H9 (cell line): ENCODE data around the gene COQ5. TPM values are rescaled to one million over a fixed set of nuclear protein-coding genes. Genes with fewer than 3 reads are reported as not detected.
A peak's percentile ranks its signal among the peaks of the same experiment; 100 is the strongest.

Source experiments
- DNase-seq: peaks from one replicate; pipeline ENCODE4 v3.0.0-alpha.2; 2017
- H2AFZ ChIP-seq: one replicate; pipeline ENCODE4 v1.6.1; 2013; ENCODE audit warnings: mild to moderate bottlenecking, low read length, control low read depth, moderate library complexity
- H2AK5ac ChIP-seq: 2 replicates; pipeline ENCODE4 v1.6.1; 2013; ENCODE audit warnings: low read length, control low read depth, mixed read lengths; ENCODE audit not compliant: insufficient read length
- H2BK120ac ChIP-seq: one replicate; pipeline ENCODE4 v1.6.1; 2013; ENCODE audit warnings: low read depth, mild to moderate bottlenecking, low read length, control low read depth, inconsistent platforms; ENCODE audit not compliant: poor library complexity, severe bottlenecking
- H2BK12ac ChIP-seq: 2 replicates; pipeline ENCODE4 v1.6.1; 2013; ENCODE audit warnings: low read length, control low read depth, mixed read lengths, low read depth; ENCODE audit not compliant: insufficient read length
- H2BK15ac ChIP-seq: 2 replicates; pipeline ENCODE4 v1.6.1; 2013; ENCODE audit warnings: low read depth, low read length, control low read depth
- H2BK20ac ChIP-seq: one replicate; pipeline ENCODE4 v1.6.1; 2013; ENCODE audit warnings: low read depth, mild to moderate bottlenecking, low read length, control low read depth, inconsistent platforms; ENCODE audit not compliant: poor library complexity, severe bottlenecking
- H2BK5ac ChIP-seq: 2 replicates; pipeline ENCODE4 v1.6.1; 2013; ENCODE audit warnings: low read length, control low read depth, mixed read lengths; ENCODE audit not compliant: insufficient read length
- H3K14ac ChIP-seq: 2 replicates; pipeline ENCODE4 v1.6.1; 2013; ENCODE audit warnings: low read length, control low read depth; ENCODE audit not compliant: insufficient read depth
- H3K18ac ChIP-seq: 2 replicates; pipeline ENCODE4 v1.6.1; 2013; ENCODE audit warnings: low read depth, mild to moderate bottlenecking, mixed read lengths, low read length, control low read depth; ENCODE audit not compliant: insufficient read length
- H3K23ac ChIP-seq: 2 replicates; pipeline ENCODE4 v1.6.1; 2013; ENCODE audit warnings: low read length, control low read depth, mixed read lengths, low read depth; ENCODE audit not compliant: insufficient read length
- H3K23me2 ChIP-seq: 2 replicates; pipeline ENCODE4 v1.6.1; 2013; ENCODE audit warnings: low read depth, mild to moderate bottlenecking, mixed read lengths, low read length, control low read depth; ENCODE audit not compliant: insufficient read length, poor library complexity, severe bottlenecking
- H3K27ac ChIP-seq: 2 replicates; pipeline ENCODE4 v1.5.1; 2013; ENCODE audit warnings: low read length, control low read depth, mixed read lengths, low read depth; ENCODE audit not compliant: insufficient read length
- H3K27me3 ChIP-seq: 2 replicates; pipeline ENCODE4 v1.6.1; 2013; ENCODE audit warnings: low read length, control low read depth, inconsistent platforms; ENCODE audit not compliant: insufficient read depth
- H3K4ac ChIP-seq: 2 replicates; pipeline ENCODE4 v1.6.1; 2013; ENCODE audit warnings: low read depth, mild to moderate bottlenecking, control low read depth, inconsistent platforms, low read length, moderate library complexity
- H3K4me1 ChIP-seq: 2 replicates; pipeline ENCODE4 v1.6.1; 2013; ENCODE audit warnings: low read length, control low read depth, inconsistent platforms; ENCODE audit not compliant: insufficient read depth
- H3K4me2 ChIP-seq: 2 replicates; pipeline ENCODE4 v1.6.1; 2013; ENCODE audit warnings: low read length, control low read depth, mixed read lengths; ENCODE audit not compliant: insufficient read length, insufficient read depth
- H3K56ac ChIP-seq: 2 replicates; pipeline ENCODE4 v1.6.1; 2013; ENCODE audit warnings: low read depth, mild to moderate bottlenecking, mixed read lengths, low read length, control low read depth; ENCODE audit not compliant: insufficient read length
- H3K79me1 ChIP-seq: 2 replicates; pipeline ENCODE4 v1.6.1; 2013; ENCODE audit warnings: low read depth, mild to moderate bottlenecking, moderate library complexity, low read length, control low read depth, inconsistent platforms; ENCODE audit not compliant: insufficient read depth, poor library complexity, severe bottlenecking
- H3K79me2 ChIP-seq: 2 replicates; pipeline ENCODE4 v1.6.1; 2013; ENCODE audit warnings: low read length, control low read depth, inconsistent platforms; ENCODE audit not compliant: insufficient read depth
- H3K9ac ChIP-seq: 2 replicates; pipeline ENCODE4 v1.6.1; 2013; ENCODE audit warnings: low read length, control low read depth, mixed read lengths; ENCODE audit not compliant: insufficient read length; ENCODE audit errors: extremely low read depth
- H3K9me3 ChIP-seq: one replicate; pipeline ENCODE4 v1.6.1; 2013; ENCODE audit warnings: low read depth, low read length, inconsistent platforms; ENCODE audit not compliant: control insufficient read depth
- H3T11ph ChIP-seq: one replicate; pipeline ENCODE4 v1.6.1; 2013; ENCODE audit warnings: mild to moderate bottlenecking, low read length, control low read depth, inconsistent platforms
- H4K20me1 ChIP-seq: one replicate; pipeline ENCODE4 v1.6.1; 2013; ENCODE audit not compliant: control insufficient read depth, insufficient read length, insufficient read depth
- H4K5ac ChIP-seq: 2 replicates; pipeline ENCODE4 v1.6.1; 2013; ENCODE audit warnings: low read depth, mild to moderate bottlenecking, mixed read lengths, low read length, control low read depth; ENCODE audit not compliant: insufficient read length
- H4K8ac ChIP-seq: replicated peaks from 2 replicates; pipeline ENCODE4 v1.6.1; 2013; ENCODE audit warnings: low read length, control low read depth, mixed read lengths, low read depth; ENCODE audit not compliant: insufficient read length
- H4K91ac ChIP-seq: 2 replicates; pipeline ENCODE4 v1.6.1; 2013; ENCODE audit warnings: low read depth, mild to moderate bottlenecking, moderate library complexity, mixed read lengths, low read length, control low read depth; ENCODE audit not compliant: insufficient read length
- H3K27ac Mint-ChIP-seq, 3 experiments: 2 replicates in 2 of 3; 3 replicates in 1 of 3; pipeline ENCODE4 v1.8.0; 2020 to 2021; ENCODE audit warnings: mixed read lengths in 3 of 3, mild to moderate bottlenecking in 1 of 3, moderate library complexity in 1 of 3
- H3K27me3 Mint-ChIP-seq: 2 replicates; pipeline ENCODE4 v1.8.0; 2021; ENCODE audit warnings: low read depth, mild to moderate bottlenecking, moderate library complexity, mixed read lengths
- H3K36me3 Mint-ChIP-seq, 3 experiments: 2 replicates in 2 of 3; 3 replicates in 1 of 3; pipeline ENCODE4 v1.8.0; 2020 to 2021; ENCODE audit warnings: low read depth in 3 of 3, mixed read lengths in 3 of 3; ENCODE audit not compliant: insufficient read depth in 1 of 3
- H3K4me1 Mint-ChIP-seq, 2 experiments: 2 replicates each; pipeline ENCODE4 v1.8.0; 2020; ENCODE audit warnings: mixed read lengths in 2 of 2
- H3K4me3 Mint-ChIP-seq, 2 experiments: 2 replicates in 1 of 2; 3 replicates in 1 of 2; pipeline ENCODE4 v1.8.0; 2020 to 2021; ENCODE audit warnings: mild to moderate bottlenecking in 2 of 2, mixed read lengths in 2 of 2, moderate library complexity in 1 of 2
- H3K9me3 Mint-ChIP-seq, 2 experiments: 2 replicates in 1 of 2; 3 replicates in 1 of 2; pipeline ENCODE4 v1.8.0; 2020; ENCODE audit warnings: mild to moderate bottlenecking in 2 of 2, mixed read lengths in 2 of 2, moderate library complexity in 1 of 2
- WGBS: extraction: QIAGEN DNeasy Blood & Tissue Kit; methylation state at CpG from one replicate; pipeline ENCODE4 v1.1.7; 2013; ENCODE audit warnings: missing lambda C conversion rate, low lambda C conversion rate, mixed read lengths; ENCODE audit not compliant: insufficient read length; ENCODE audit errors: extremely low coverage; 5-methylcytosine and 5-hydroxymethylcytosine counted together
- total RNA-seq: library from RNA; stranded (reverse); gene quantifications from 2 replicates; pipeline ENCODE4 v1.2.1, GENCODE V29; 2021
- TF ChIP-seq, protein P1 (sequence below): fragments of 200-600 bp; sonication (generic); conservative IDR thresholded peaks from 3 replicates; pipeline ENCODE4 v1.8.0; 2021; ENCODE audit warnings: antibody characterized with exemption, mild to moderate bottlenecking

The COQ5 gene
- total RNA-seq, 1 experiment from 2014 or later, result 34.8 TPM

DNA sequence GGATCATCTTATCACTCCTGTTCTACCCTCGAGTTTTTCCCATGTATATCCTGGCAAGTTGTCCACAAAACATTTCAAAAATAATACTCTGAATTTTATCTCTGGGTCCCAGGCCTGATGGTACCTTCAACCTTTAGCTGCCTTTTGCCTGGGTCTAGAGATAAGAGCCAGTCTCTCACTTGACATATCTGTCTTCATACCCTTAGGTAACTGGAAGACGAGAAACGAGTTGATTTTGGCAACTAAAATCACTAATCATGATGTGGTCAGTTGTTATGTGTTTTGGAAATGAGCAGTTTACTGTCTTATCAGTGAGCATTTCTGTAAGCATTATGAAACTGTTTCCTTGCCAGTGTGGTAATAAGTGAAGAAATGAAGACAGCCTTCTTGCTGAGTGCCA lies 11.5 kb upstream of the COQ5 start:
- Histone ChIP-seq H3K79me1 (peaks cover 2% of the 10 kb centered on the region), H3K4ac (no peak overlapping the region)
- no CpG with 5 or more reads among the region's 3 CpGs for WGBS

More for the DNA sequence above, 11.5 kb upstream of the COQ5 start:
- H3K4me3 Mint-ChIP-seq, result no peak overlapping the region
- Histone ChIP-seq H3K4me2 (no peak overlapping the region), H4K8ac (no peak overlapping the region), H2AFZ (no peak overlapping the region), H2AK5ac (no peak overlapping the region), H2BK12ac (no peak overlapping the region), H2BK120ac (no peak overlapping the region), H3K56ac (no peak overlapping the region), H3K4me1 (no peaks in the 10 kb centered on the region), H2BK20ac (no peak overlapping the region), H3K18ac (no peak overlapping the region), H4K5ac (no peak overlapping the region), H4K20me1 (peaks cover 2% of the 10 kb centered on the region), H3K23ac (no peak overlapping the region), H3K9ac (no peak overlapping the region), H4K91ac (no peak overlapping the region), H2BK5ac (no peak overlapping the region), H2BK15ac (no peak overlapping the region), H3T11ph (no peak overlapping the region), H3K23me2 (no peaks in the 10 kb centered on the region), H3K27me3 (no peaks in the 10 kb centered on the region), H3K14ac (no peak overlapping the region), H3K27ac (no peak overlapping the region), H3K79me2 (peaks cover 41% of the 10 kb centered on the region; the same call in 1 of the 2 replicates), H3K9me3 (no peaks in the 10 kb centered on the region)
- H3K27ac Mint-ChIP-seq, result peak overlapping the region in 1 of 3 experiments; percentile 53; a peak in 2 of 7 replicates
- no peaks in the 10 kb centered on the region for H3K9me3 Mint-ChIP-seq
- peaks cover 14 to 29% of the 10 kb centered on the region in 2 experiments for H3K4me1 Mint-ChIP-seq
- H3K27me3 Mint-ChIP-seq, result no peaks in the 10 kb centered on the region
- TF ChIP-seq, protein P1, sequence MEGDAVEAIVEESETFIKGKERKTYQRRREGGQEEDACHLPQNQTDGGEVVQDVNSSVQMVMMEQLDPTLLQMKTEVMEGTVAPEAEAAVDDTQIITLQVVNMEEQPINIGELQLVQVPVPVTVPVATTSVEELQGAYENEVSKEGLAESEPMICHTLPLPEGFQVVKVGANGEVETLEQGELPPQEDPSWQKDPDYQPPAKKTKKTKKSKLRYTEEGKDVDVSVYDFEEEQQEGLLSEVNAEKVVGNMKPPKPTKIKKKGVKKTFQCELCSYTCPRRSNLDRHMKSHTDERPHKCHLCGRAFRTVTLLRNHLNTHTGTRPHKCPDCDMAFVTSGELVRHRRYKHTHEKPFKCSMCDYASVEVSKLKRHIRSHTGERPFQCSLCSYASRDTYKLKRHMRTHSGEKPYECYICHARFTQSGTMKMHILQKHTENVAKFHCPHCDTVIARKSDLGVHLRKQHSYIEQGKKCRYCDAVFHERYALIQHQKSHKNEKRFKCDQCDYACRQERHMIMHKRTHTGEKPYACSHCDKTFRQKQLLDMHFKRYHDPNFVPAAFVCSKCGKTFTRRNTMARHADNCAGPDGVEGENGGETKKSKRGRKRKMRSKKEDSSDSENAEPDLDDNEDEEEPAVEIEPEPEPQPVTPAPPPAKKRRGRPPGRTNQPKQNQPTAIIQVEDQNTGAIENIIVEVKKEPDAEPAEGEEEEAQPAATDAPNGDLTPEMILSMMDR, result no peak
- no peak for DNase-seq
- peaks cover 12 to 43% (median 28%) of the 10 kb centered on the region in 3 experiments for H3K36me3 Mint-ChIP-seq
